H1 (cell line): ENCODE measurements around the gene THADA.

Source experiments
- EZH2 ChIP-seq: fragments of 200-600 bp; sonication (generic); IDR thresholded peaks from 2 replicates; pipeline ENCODE4 v1.7.1; 2012; ENCODE audit warnings: low read depth, mild to moderate bottlenecking, moderate library complexity, low read length, inconsistent platforms; ENCODE audit not compliant: severe bottlenecking
- SP4 ChIP-seq: IDR thresholded peaks from 2 replicates; pipeline ENCODE4 v1.6.1; 2012; ENCODE audit warnings: low read length, inconsistent platforms

- TF ChIP-seq SP4 (no peak), EZH2 (no peak)
These were observed 239.1 kb downstream of the THADA start for GRCh38 chr2:43356774-43357173.
